KOPT-K1 (cell line): ENCODE results near the gene TMED10.

Experiments
- H3K27ac ChIP-seq: fragments of 200-600 bp; sonication (generic); 2 replicates; pipeline ENCODE4 v1.5.1; 2016; ENCODE audit warnings: antibody characterized with exemption, mild to moderate bottlenecking, low read depth, low read length; ENCODE audit not compliant: poor library complexity, severe bottlenecking
- H3K36me3 ChIP-seq: fragments of 200-600 bp; sonication (generic); 2 replicates; pipeline ENCODE4 v1.5.1; 2017; ENCODE audit warnings: antibody characterized with exemption, mild to moderate bottlenecking, low read length, moderate library complexity; ENCODE audit not compliant: insufficient read depth
- H3K9me3 ChIP-seq: fragments of 200-600 bp; sonication (generic); 2 replicates; pipeline ENCODE4 v1.5.1; 2017; ENCODE audit warnings: antibody characterized with exemption, low read length, mild to moderate bottlenecking; ENCODE audit not compliant: insufficient read depth, poor library complexity, severe bottlenecking

Gene TMED10

GRCh38 chr14:75202657-75203056, 26.2 kb upstream of the TMED10 start:
- Histone ChIP-seq H3K36me3 (no peaks in the 10 kb centered on the region), H3K9me3 (no peaks in the 10 kb centered on the region), H3K27ac (no peak overlapping the region)

- H3K9me3 ChIP-seq, result no peaks in the 10 kb centered on the region
- no peaks in the 10 kb centered on the region for H3K36me3 ChIP-seq
- H3K27ac ChIP-seq, result no peak overlapping the region
Observed at GRCh38 chr14:75201087-75201486, 24.7 kb upstream of the TMED10 start.

- Histone ChIP-seq H3K27ac (no peak overlapping the region), H3K9me3 (no peaks in the 10 kb centered on the region), H3K36me3 (no peaks in the 10 kb centered on the region)
Observed at GRCh38 chr14:75200451-75200850, 24.0 kb upstream of the TMED10 start.

- Histone ChIP-seq H3K27ac (no peak overlapping the region), H3K9me3 (no peaks in the 10 kb centered on the region), H3K36me3 (no peaks in the 10 kb centered on the region)
Observed at GRCh38 chr14:75198291-75198933, 22.0 kb upstream of the TMED10 start.

- Histone ChIP-seq H3K9me3 (no peaks in the 10 kb centered on the region), H3K27ac (no peak overlapping the region), H3K36me3 (no peaks in the 10 kb centered on the region)
Observed at GRCh38 chr14:75197338-75197737, 20.9 kb upstream of the TMED10 start.

- H3K27ac ChIP-seq, result no peak overlapping the region
- H3K36me3 ChIP-seq, result no peaks in the 10 kb centered on the region
Observed at GRCh38 chr14:75196468-75196867, 20.1 kb upstream of the TMED10 start.

GRCh38 chr14:75196064-75196463, 19.7 kb upstream of the TMED10 start:
- Histone ChIP-seq H3K36me3 (no peaks in the 10 kb centered on the region), H3K9me3 (no peaks in the 10 kb centered on the region), H3K27ac (no peak overlapping the region)

More at GRCh38 chr14:75196468-75196867, 20.1 kb upstream of the TMED10 start:
- no peaks in the 10 kb centered on the region for H3K9me3 ChIP-seq

GRCh38 chr14:75191100-75191499, 14.7 kb upstream of the TMED10 start:
- no peak overlapping the region for H3K27ac ChIP-seq
- H3K36me3 ChIP-seq, result no peaks in the 10 kb centered on the region
- no peaks in the 10 kb centered on the region for H3K9me3 ChIP-seq

GRCh38 chr14:75190023-75190422, 13.6 kb upstream of the TMED10 start:
- Histone ChIP-seq H3K36me3 (no peaks in the 10 kb centered on the region), H3K9me3 (no peaks in the 10 kb centered on the region), H3K27ac (no peak overlapping the region)

GRCh38 chr14:75188520-75189268, 12.3 kb upstream of the TMED10 start:
- H3K36me3 ChIP-seq, result no peaks in the 10 kb centered on the region

GRCh38 chr14:75188086-75188485, 11.7 kb upstream of the TMED10 start:
- Histone ChIP-seq H3K27ac (no peak overlapping the region), H3K36me3 (no peaks in the 10 kb centered on the region), H3K9me3 (no peaks in the 10 kb centered on the region)

More at GRCh38 chr14:75188520-75189268, 12.3 kb upstream of the TMED10 start:
- no peaks in the 10 kb centered on the region for H3K9me3 ChIP-seq
- H3K27ac ChIP-seq, result no peak overlapping the region

- H3K27ac ChIP-seq, result no peak overlapping the region
- no peaks in the 10 kb centered on the region for H3K9me3 ChIP-seq
- no peaks in the 10 kb centered on the region for H3K36me3 ChIP-seq
Observed at GRCh38 chr14:75186953-75187352, 10.5 kb upstream of the TMED10 start.

GRCh38 chr14:75185251-75186040, 9.0 kb upstream of the TMED10 start:
- Histone ChIP-seq H3K27ac (no peak overlapping the region), H3K9me3 (no peaks in the 10 kb centered on the region), H3K36me3 (no peaks in the 10 kb centered on the region)

- H3K27ac ChIP-seq, result no peak overlapping the region
- H3K9me3 ChIP-seq, result no peaks in the 10 kb centered on the region
- no peaks in the 10 kb centered on the region for H3K36me3 ChIP-seq
Observed at GRCh38 chr14:75184492-75184891, 8.1 kb upstream of the TMED10 start.

GRCh38 chr14:75184039-75184438, 7.6 kb upstream of the TMED10 start:
- no peak overlapping the region for H3K27ac ChIP-seq
- H3K9me3 ChIP-seq, result no peaks in the 10 kb centered on the region
- no peaks in the 10 kb centered on the region for H3K36me3 ChIP-seq
